HEK293 (cell line): ENCODE data around the gene MRPL44.

ENCODE experiments used
- CTCF ChIA-PET: fragments of 350-600 bp; formaldehyde crosslinking; extraction: SDS; loops from one replicate; lab custom pipeline; 2021; ENCODE audit warnings: antibody characterized with exemption; lab: Yijun Ruan, JAX
- POLR2A ChIA-PET: fragments of 300-600 bp; formaldehyde crosslinking; extraction: SDS; loops from one replicate; lab custom pipeline; 2020; ENCODE audit warnings: antibody characterized with exemption, inconsistent platforms; lab: Yijun Ruan, JAX
- H3K27ac ChIP-seq: fragments of 200-500 bp; sonication (Bioruptor generic); 2 replicates; pipeline ENCODE4 v1.5.1; 2014; ENCODE audit warnings: low read depth, low read length, control low read depth, inconsistent platforms; ENCODE audit errors: extremely low read depth
- H3K36me3 ChIP-seq, 2 experiments: fragments of 200-500 bp in 1 of 2; sonication (Bioruptor generic) in 1 of 2; 1 replicate in 1 of 2; 2 replicates in 1 of 2; pipeline ENCODE4 v1.5.1; 2014 to 2017; ENCODE audit warnings: inconsistent platforms in 2 of 2, low read length in 2 of 2; ENCODE audit not compliant: control insufficient read depth in 2 of 2, insufficient read depth in 1 of 2
- H3K4me1 ChIP-seq: fragments of 200-500 bp; sonication (Bioruptor generic); 2 replicates; pipeline ENCODE4 v1.5.1; 2014; ENCODE audit warnings: mild to moderate bottlenecking, low read length, inconsistent platforms; ENCODE audit not compliant: control insufficient read depth, insufficient read depth
- H3K4me3 ChIP-seq: 2 replicates; pipeline ENCODE4 v1.5.1; 2011; ENCODE audit warnings: low read depth, mild to moderate bottlenecking, control low read depth, low read length, moderate library complexity
- H3K9me3 ChIP-seq: fragments of 200-500 bp; sonication (Bioruptor generic); 2 replicates; pipeline ENCODE4 v1.5.1; 2014; ENCODE audit warnings: low read depth, low read length, inconsistent platforms; ENCODE audit not compliant: control insufficient read depth, insufficient read depth
- BCL11A ChIP-seq: fragments of 450-650 bp; formaldehyde crosslinking; IDR thresholded peaks from 2 replicates; pipeline ENCODE4 v1.5.1; 2016; ENCODE audit warnings: low read depth, missing biosample characterization, missing genetic modification characterization
- BCL6B ChIP-seq: fragments of 450-650 bp; formaldehyde crosslinking; IDR thresholded peaks from 2 replicates; pipeline ENCODE4 v1.5.1; 2017; ENCODE audit warnings: missing biosample characterization, missing genetic modification characterization
- INSM2 ChIP-seq: fragments of 450-650 bp; formaldehyde crosslinking; IDR thresholded peaks from 2 replicates; pipeline ENCODE4 v1.5.1; 2016; ENCODE audit warnings: missing biosample characterization, missing genetic modification characterization
- REST ChIP-seq: fragments of 450-650 bp; formaldehyde crosslinking; IDR thresholded peaks from 2 replicates; pipeline ENCODE4 v1.5.1; 2016; ENCODE audit warnings: missing biosample characterization, missing genetic modification characterization
- SETDB1 ChIP-seq: IDR thresholded peaks from one replicate; pipeline ENCODE4 v1.6.1; 2017; ENCODE audit warnings: mild to moderate bottlenecking, low read length, moderate library complexity, mixed read lengths; ENCODE audit not compliant: insufficient read length
- SP3 ChIP-seq: fragments of 450-650 bp; formaldehyde crosslinking; IDR thresholded peaks from 2 replicates; pipeline ENCODE4 v1.5.1; 2016; ENCODE audit warnings: missing biosample characterization, missing genetic modification characterization
- TCF7L2 ChIP-seq: IDR thresholded peaks from 2 replicates; pipeline ENCODE4 v1.6.1; 2011; ENCODE audit warnings: low read depth, mild to moderate bottlenecking, inconsistent platforms, low read length, moderate library complexity, borderline replicate concordance
- TRIM28 ChIP-seq: IDR thresholded peaks from 2 replicates; pipeline ENCODE4 v1.6.1; 2011; ENCODE audit warnings: low read length, control low read depth, borderline replicate concordance
- ZBTB17 ChIP-seq: fragments of 450-650 bp; formaldehyde crosslinking; IDR thresholded peaks from 2 replicates; pipeline ENCODE4 v1.5.1; 2016; ENCODE audit warnings: missing biosample characterization, missing genetic modification characterization
- ZBTB44 ChIP-seq: fragments of 450-650 bp; IDR thresholded peaks from 2 replicates; pipeline ENCODE4 v1.5.1; 2018; ENCODE audit warnings: missing biosample characterization, mild to moderate bottlenecking, missing genetic modification characterization
- ZNF10 ChIP-seq: fragments of 450-650 bp; formaldehyde crosslinking; IDR thresholded peaks from 2 replicates; pipeline ENCODE4 v1.5.1; 2017; ENCODE audit warnings: missing biosample characterization, missing genetic modification characterization
- ZNF239 ChIP-seq: fragments of 450-650 bp; formaldehyde crosslinking; IDR thresholded peaks from 2 replicates; pipeline ENCODE4 v1.5.1; 2016; ENCODE audit warnings: missing biosample characterization, missing genetic modification characterization
- ZNF433 ChIP-seq: fragments of 450-650 bp; formaldehyde crosslinking; IDR thresholded peaks from 2 replicates; pipeline ENCODE4 v1.5.1; 2016; ENCODE audit warnings: missing biosample characterization, missing genetic modification characterization, low read depth
- ZNF473 ChIP-seq: fragments of 450-650 bp; formaldehyde crosslinking; IDR thresholded peaks from 2 replicates; pipeline ENCODE4 v1.5.1; 2017; ENCODE audit warnings: missing biosample characterization, missing genetic modification characterization
- ZNF514 ChIP-seq: fragments of 450-650 bp; formaldehyde crosslinking; IDR thresholded peaks from 2 replicates; pipeline ENCODE4 v1.5.1; 2016; ENCODE audit warnings: missing biosample characterization, missing genetic modification characterization
- ZNF561 ChIP-seq: fragments of 450-650 bp; IDR thresholded peaks from 2 replicates; pipeline ENCODE4 v1.5.1; 2018; ENCODE audit warnings: missing biosample characterization, missing genetic modification characterization, borderline replicate concordance
- ZNF585B ChIP-seq: fragments of 450-650 bp; formaldehyde crosslinking; IDR thresholded peaks from 2 replicates; pipeline ENCODE4 v1.5.1; 2016; ENCODE audit warnings: missing biosample characterization, missing genetic modification characterization
- ZNF610 ChIP-seq: fragments of 450-650 bp; formaldehyde crosslinking; IDR thresholded peaks from 2 replicates; pipeline ENCODE4 v1.5.1; 2016; ENCODE audit warnings: missing biosample characterization, missing genetic modification characterization, borderline replicate concordance
- ZNF623 ChIP-seq: fragments of 450-650 bp; formaldehyde crosslinking; IDR thresholded peaks from 2 replicates; pipeline ENCODE4 v1.5.1; 2016; ENCODE audit warnings: missing biosample characterization, missing genetic modification characterization
- ZNF624 ChIP-seq: fragments of 450-650 bp; formaldehyde crosslinking; IDR thresholded peaks from 2 replicates; pipeline ENCODE4 v1.5.1; 2017; ENCODE audit warnings: missing biosample characterization, missing genetic modification characterization
- ZNF626 ChIP-seq: fragments of 450-650 bp; sonication (Bioruptor Pico); formaldehyde crosslinking; IDR thresholded peaks from 2 replicates; pipeline ENCODE4 v1.5.1; 2018; ENCODE audit warnings: missing biosample characterization, missing genetic modification characterization, inconsistent platforms
- ZNF639 ChIP-seq: fragments of 450-650 bp; formaldehyde crosslinking; IDR thresholded peaks from 2 replicates; pipeline ENCODE4 v1.5.1; 2016; ENCODE audit warnings: missing biosample characterization, missing genetic modification characterization
- ZNF660 ChIP-seq: fragments of 450-650 bp; IDR thresholded peaks from 2 replicates; pipeline ENCODE4 v1.5.1; 2018; ENCODE audit warnings: missing biosample characterization, mild to moderate bottlenecking, missing genetic modification characterization
- ZNF664 ChIP-seq: fragments of 450-650 bp; formaldehyde crosslinking; IDR thresholded peaks from 2 replicates; pipeline ENCODE4 v1.5.1; 2016; ENCODE audit warnings: missing biosample characterization, missing genetic modification characterization
- ZNF707 ChIP-seq: fragments of 450-650 bp; formaldehyde crosslinking; IDR thresholded peaks from 2 replicates; pipeline ENCODE4 v1.5.1; 2016; ENCODE audit warnings: missing biosample characterization, missing genetic modification characterization
- ZNF76 ChIP-seq: fragments of 450-650 bp; formaldehyde crosslinking; IDR thresholded peaks from 2 replicates; pipeline ENCODE4; 2016; ENCODE audit warnings: low read depth, missing biosample characterization, missing genetic modification characterization, borderline replicate concordance
- ZXDB ChIP-seq: fragments of 450-650 bp; formaldehyde crosslinking; IDR thresholded peaks from 2 replicates; pipeline ENCODE4 v1.5.1; 2016; ENCODE audit warnings: missing biosample characterization, missing genetic modification characterization

The MRPL44 gene

GRCh38 chr2:223994562-223995162 is 37.4 kb downstream of the MRPL44 start (continued):
- TF ChIP-seq ZNF664, result no peak
- TF ChIP-seq ZNF473 (tag by site-specific recombination), result no peak
- no peak for TF ChIP-seq ZXDB (tag by site-specific recombination)

GRCh38 chr2:223995569-223995968 is 38.3 kb downstream of the MRPL44 start:
- Histone ChIP-seq H3K27ac (no peak overlapping the region), H3K4me3 (no peak overlapping the region), H3K36me3 (peaks cover 0 to 26% of the 10 kb centered on the region in 2 experiments; a peak in 1 of 3 replicates), H3K4me1 (no peaks in the 10 kb centered on the region), H3K9me3 (no peaks in the 10 kb centered on the region)
- ChIA-PET CTCF (interaction anchor here (0.8 to 5.4 kb wide), 5 partner anchors 10 to 291 kb away, joined by 3 to 205 read pairs (median 43); no protein-coding TSS in a partner anchor), POLR2A (no interaction called here)
- TF ChIP-seq SP3 (tag by site-specific recombination), result no peak
- TF ChIP-seq ZNF624 (tag by site-specific recombination), result no peak
- TF ChIP-seq INSM2 (tag by site-specific recombination), result no peak
- no peak for TF ChIP-seq ZNF585B (tag by site-specific recombination)
- TF ChIP-seq ZNF514 (tag by site-specific recombination), result no peak
- no peak for TF ChIP-seq ZNF707 (tag by site-specific recombination)
- TF ChIP-seq ZBTB44, result no peak
- TF ChIP-seq BCL6B (tag by site-specific recombination), result no peak
- TF ChIP-seq ZNF10 (tag by site-specific recombination), result no peak
- TF ChIP-seq ZNF239 (tag by site-specific recombination), result no peak
- TF ChIP-seq ZNF561 (tag by site-specific recombination), result no peak
- TF ChIP-seq ZNF639 (tag by site-specific recombination), result no peak
- TF ChIP-seq ZNF660 (tag by site-specific recombination), result 0 out of 2 replicates have a peak, but pooled peaks have one; percentile 33
- no peak for TF ChIP-seq ZNF76 (tag by site-specific recombination)
- TF ChIP-seq ZNF626 (tag by site-specific recombination), result no peak
- 0 out of 2 replicates have a peak, but pooled peaks have one; percentile 16 for TF ChIP-seq ZBTB17 (tag by site-specific recombination)
- no peak for TF ChIP-seq ZNF433 (tag by site-specific recombination)
- no peak for TF ChIP-seq REST (tag by site-specific recombination)
- TF ChIP-seq ZNF610 (tag by site-specific recombination), result no peak
- peak; percentile 93 for TF ChIP-seq SETDB1
- no peak for TF ChIP-seq ZNF623 (tag by site-specific recombination)
- TF ChIP-seq BCL11A, result no peak
- peak; percentile 81; the same call in 1 of the 2 replicates for TF ChIP-seq TRIM28
- TF ChIP-seq TCF7L2, result no peak
